ENCODE results near the gene GALNT18.

GALNT18 gene

GRCh38 chr11:11525283-11525682 lies 96.5 kb downstream of the GALNT18 start:
- no peak for DNase-seq (ENCODE audit: low spot score)

DNA sequence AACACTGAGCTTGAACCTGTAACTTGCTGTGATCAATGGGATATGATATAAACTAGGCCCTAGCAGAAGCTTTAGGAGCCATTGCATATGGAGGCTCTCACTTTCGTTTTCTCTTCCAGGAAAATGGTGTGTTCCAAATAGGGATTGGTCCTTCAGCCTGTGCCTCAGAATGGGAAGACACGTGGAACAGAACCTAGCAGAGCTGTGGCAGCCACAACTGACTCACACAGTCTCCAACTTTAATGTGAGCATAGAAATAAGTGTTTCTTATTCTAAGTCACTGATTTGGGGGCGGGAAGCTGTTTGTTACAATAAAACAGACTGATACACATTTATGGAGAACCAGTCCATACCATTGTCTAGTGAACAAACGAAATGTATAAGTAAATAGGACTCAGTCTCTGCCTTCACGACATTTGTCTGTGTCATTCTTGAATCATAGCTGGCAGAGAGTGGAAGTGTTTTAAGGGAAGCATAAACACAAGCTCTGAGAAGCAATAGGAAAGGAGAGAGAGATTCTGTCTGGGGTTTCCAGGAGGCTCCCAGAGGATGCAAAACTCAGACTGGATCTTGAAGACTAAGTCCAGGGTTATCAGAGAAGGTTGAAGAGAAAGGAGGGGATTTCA lies 97.3 kb downstream of the GALNT18 start:
- no peak for DNase-seq (ENCODE audit: low spot score)

GRCh38 chr11:11522591-11522990 lies 99.2 kb downstream of the GALNT18 start:
- DNase-seq (ENCODE audit: low spot score) = no peak

DNA sequence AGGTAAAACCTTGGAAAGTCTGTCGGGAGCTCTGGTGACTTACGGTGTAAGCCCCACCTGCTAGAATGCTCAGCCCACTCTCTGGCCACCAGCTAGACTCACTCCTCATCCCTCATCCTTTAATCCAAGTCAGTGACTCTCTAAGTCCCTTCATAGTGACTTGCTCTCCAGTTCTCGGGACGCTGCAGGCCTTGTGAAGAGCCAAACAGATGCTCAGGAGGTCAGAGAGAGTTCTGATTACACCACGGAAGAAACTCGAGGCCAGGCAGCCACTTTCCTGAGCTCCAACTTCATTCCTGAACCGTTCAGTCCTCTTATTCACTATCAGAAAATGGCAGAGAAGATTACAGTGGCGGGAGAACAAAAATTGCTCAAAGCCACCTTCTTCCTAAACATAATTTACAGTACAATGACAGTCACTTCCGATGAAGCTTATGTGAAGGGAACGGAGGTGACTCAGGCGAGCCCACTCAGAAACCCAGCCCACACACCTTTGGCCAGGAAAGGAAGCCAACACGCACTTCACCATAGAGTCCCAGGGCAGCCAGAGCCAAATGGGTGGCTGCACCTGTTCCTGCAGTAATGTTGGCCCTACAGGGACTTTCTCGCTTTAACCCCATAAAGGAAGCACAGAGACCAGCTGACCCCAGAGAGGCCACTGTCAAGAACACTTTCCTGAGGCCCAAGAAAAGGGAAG lies 100.4 kb downstream of the GALNT18 start:
- no peak for DNase-seq (ENCODE audit: low spot score)

DNA sequence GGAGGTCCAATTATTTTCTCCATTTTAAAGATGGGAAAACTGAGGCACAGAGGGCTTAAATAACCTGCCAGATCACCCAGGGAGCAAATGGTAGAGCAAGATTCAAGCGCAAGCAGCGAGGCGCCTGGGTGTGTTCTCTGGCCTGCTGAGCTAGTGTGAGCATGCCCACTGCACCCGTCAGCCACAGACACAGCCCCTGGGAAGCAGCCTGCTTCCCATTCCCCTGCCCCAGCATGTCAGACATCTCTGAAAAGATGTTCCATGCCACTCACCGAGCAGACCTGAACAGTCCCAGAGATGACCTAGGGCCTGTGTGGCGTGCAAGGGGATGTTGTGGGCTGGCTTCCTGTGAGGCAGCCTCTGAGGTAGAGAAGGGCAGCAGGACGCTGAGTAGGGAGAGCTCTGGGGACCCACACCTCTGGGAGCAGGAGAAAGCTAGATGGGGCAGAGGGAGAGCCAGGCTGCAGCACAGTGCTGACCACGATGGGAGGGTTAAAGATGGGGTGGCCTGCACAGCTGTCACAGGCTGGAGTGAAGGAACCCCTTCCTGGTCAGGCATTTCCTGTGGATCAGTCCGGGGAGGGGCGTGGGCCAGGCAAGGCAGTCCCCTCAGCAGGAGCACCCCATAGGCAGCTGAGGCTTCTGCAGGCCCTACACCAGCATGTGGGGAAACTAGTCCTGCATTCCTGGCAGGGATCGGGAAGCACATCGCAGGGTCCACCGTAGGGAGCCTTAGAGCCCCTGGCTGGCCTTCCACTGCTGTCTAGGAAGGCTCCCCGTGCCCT lies 101.4 kb downstream of the GALNT18 start:
- DNase-seq (ENCODE audit: low spot score) = no peak

- no peak for DNase-seq (ENCODE audit: low spot score)
Observed at GRCh38 chr11:11519184-11519583, 102.6 kb downstream of the GALNT18 start.

DNA sequence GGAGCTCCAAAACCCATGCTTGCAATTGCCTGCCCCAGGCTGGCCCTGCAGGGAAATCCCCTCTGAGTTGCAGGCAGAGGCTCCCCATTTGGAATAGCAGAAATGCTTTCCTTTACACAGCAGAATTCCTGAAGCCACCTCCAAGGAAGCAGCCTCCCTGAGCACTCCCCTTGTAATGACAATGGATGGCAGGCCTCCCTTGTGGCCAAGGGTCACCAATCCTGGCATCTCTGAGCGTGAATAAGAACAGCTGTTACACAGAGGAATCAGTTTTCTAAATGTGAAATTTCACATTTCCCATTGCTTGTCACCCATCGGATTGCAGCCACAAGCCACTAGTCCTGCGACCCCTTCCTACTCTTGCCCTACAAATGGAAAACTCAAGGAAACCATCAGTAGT lies 107.6 kb downstream of the GALNT18 start:
- DNase-seq (ENCODE audit: low spot score) = no peak

GRCh38 chr11:11513422-11513821 lies 108.4 kb downstream of the GALNT18 start:
- peak; percentile 3 for DNase-seq (ENCODE audit: low spot score)

DNA sequence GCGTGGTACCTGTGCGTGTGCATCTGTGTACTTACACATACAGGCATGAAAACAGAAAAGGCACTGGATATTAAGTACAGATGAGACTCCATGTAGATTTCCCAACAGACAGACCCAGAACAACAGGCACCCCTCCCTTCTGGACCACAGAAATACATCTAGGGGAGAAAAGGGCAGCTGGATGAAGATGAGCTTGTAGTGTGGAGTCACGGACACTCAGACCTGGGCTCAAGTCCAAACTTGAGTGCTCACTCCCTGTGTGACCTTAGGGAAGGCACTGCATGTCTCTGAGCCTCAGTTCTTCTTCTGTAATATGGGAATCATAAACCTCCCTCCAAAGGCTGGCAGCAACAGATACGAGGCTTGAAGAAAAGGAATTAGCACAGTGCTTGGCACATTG lies 108.9 kb downstream of the GALNT18 start:
- DNase-seq (ENCODE audit: low spot score) = no peak

DNA sequence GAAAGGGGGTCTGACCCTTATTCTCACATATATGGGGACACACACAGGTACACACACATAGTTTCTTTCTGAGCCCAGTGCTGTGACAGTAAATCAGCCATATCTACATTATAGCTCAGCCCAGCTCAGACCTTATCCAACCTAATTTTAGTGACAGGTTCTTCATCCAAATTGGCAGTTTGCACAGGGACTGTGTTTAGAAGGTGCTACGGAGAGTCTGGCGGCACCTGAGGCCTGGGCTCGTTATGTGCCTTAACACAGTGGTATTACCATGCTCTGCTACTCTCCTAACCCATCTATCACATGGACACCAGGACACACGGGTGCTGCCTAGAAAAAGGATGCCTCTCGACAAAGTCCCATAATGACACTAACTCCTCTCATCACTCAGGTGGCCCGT lies 109.3 kb downstream of the GALNT18 start:
- DNase-seq (ENCODE audit: low spot score) = no peak

- no peak for DNase-seq (ENCODE audit: low spot score)
Observed at GRCh38 chr11:11512090-11512489, 109.7 kb downstream of the GALNT18 start.

GRCh38 chr11:11510939-11511338 lies 110.9 kb downstream of the GALNT18 start:
- no peak for DNase-seq (ENCODE audit: low spot score)

- no peak for DNase-seq (ENCODE audit: low spot score)
Observed at GRCh38 chr11:11505692-11506091, 116.1 kb downstream of the GALNT18 start.

GRCh38 chr11:11505190-11505589 lies 116.6 kb downstream of the GALNT18 start:
- DNase-seq (ENCODE audit: low spot score) = no peak

GRCh38 chr11:11504071-11504470 lies 117.7 kb downstream of the GALNT18 start:
- no peak for DNase-seq (ENCODE audit: low spot score)

- DNase-seq (ENCODE audit: low spot score) = no peak
Observed at GRCh38 chr11:11502263-11502861, 119.4 kb downstream of the GALNT18 start.

- no peak for DNase-seq (ENCODE audit: low spot score)
Observed at GRCh38 chr11:11501546-11502262, 120.1 kb downstream of the GALNT18 start.

GRCh38 chr11:11500744-11501487 lies 120.9 kb downstream of the GALNT18 start:
- DNase-seq (ENCODE audit: low spot score) = no peak

- DNase-seq (ENCODE audit: low spot score) = no peak
Observed at GRCh38 chr11:11499300-11499699, 122.5 kb downstream of the GALNT18 start.

- DNase-seq (ENCODE audit: low spot score) = no peak
Observed at GRCh38 chr11:11498195-11498594, 123.6 kb downstream of the GALNT18 start.

GRCh38 chr11:11496879-11497278 lies 124.9 kb downstream of the GALNT18 start:
- DNase-seq (ENCODE audit: low spot score) = no peak
